ENCODE data around the gene CDKL5. TPM values are rescaled to one million over a fixed set of nuclear protein-coding genes. Genes with fewer than 3 reads are reported as not detected.

Gene CDKL5
- total and polyA plus RNA-seq, 8 donors: 10.6 to 37.6 (median 12.8) TPM

DNA sequence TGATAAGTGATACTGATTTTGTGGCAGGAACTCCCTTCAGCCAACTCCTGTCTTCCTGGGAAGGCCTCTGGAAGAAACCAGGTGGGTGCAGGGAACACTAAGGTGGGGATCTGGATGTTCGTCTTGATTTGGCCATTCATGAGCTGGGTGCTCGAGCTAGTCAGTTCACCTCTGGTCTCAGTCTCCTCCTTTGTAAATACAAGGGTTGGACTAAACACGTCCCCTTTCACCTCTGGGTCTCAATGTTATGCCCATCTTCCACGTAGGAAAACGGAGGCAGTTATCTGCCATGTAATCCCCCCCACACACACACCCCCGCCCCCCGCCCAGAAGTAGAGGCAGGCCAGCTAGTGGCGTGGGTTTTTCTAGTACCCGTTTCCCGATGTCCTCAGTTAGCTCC is 250.6 kb downstream of the CDKL5 start:
- Histone ChIP-seq H3K27me3 (peaks cover 0 to 2% of the 10 kb centered on the region in 2 donors), H3K36me3 (no peaks in the 10 kb centered on the region), H3K27ac (no peak overlapping the region), H3K9me3 (no peaks in the 10 kb centered on the region), H3K4me3 (no peak overlapping the region), H3K4me1 (no peaks in the 10 kb centered on the region)
- TF ChIP-seq, protein P1, sequence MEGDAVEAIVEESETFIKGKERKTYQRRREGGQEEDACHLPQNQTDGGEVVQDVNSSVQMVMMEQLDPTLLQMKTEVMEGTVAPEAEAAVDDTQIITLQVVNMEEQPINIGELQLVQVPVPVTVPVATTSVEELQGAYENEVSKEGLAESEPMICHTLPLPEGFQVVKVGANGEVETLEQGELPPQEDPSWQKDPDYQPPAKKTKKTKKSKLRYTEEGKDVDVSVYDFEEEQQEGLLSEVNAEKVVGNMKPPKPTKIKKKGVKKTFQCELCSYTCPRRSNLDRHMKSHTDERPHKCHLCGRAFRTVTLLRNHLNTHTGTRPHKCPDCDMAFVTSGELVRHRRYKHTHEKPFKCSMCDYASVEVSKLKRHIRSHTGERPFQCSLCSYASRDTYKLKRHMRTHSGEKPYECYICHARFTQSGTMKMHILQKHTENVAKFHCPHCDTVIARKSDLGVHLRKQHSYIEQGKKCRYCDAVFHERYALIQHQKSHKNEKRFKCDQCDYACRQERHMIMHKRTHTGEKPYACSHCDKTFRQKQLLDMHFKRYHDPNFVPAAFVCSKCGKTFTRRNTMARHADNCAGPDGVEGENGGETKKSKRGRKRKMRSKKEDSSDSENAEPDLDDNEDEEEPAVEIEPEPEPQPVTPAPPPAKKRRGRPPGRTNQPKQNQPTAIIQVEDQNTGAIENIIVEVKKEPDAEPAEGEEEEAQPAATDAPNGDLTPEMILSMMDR (IDR thresholded peaks at IDR 0.05): no peak
- DNase-seq (no peak), ATAC-seq (no peak)
- intact Hi-C loops (cut with DNase I): no loop called here

DNA sequence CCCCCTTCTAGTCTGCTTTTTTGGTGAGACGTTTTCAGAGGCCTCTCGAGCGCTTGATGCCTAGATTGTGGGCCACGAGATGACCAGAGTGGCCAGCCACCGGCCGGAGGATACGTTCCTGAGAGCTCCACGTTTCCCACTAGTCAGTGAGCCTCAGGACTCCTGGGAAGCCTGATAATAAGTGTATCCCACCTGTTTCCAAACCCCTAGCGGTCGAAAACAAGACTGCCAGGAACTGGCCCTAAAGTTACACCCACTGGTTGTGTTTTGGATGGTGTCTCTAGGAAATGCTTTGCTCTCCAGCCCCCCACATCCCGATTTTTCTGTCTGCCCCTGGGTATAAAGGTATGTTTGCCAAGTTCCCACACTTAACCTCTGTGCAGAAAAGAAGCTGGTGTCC is 251.1 kb downstream of the CDKL5 start:
- H3K4me1 ChIP-seq: no peaks in the 10 kb centered on the region
- intact Hi-C loops (cut with DNase I): no loop called here
- H3K27ac ChIP-seq: no peak overlapping the region
- ATAC-seq (no peak), DNase-seq (no peak)
- peaks cover 0 to 2% of the 10 kb centered on the region in 2 donors for H3K27me3 ChIP-seq
- H3K9me3 ChIP-seq: no peaks in the 10 kb centered on the region
- no peaks in the 10 kb centered on the region for H3K36me3 ChIP-seq
- H3K4me3 ChIP-seq: no peak overlapping the region
- TF ChIP-seq, protein P1 (IDR thresholded peaks at IDR 0.05): no peak

DNA sequence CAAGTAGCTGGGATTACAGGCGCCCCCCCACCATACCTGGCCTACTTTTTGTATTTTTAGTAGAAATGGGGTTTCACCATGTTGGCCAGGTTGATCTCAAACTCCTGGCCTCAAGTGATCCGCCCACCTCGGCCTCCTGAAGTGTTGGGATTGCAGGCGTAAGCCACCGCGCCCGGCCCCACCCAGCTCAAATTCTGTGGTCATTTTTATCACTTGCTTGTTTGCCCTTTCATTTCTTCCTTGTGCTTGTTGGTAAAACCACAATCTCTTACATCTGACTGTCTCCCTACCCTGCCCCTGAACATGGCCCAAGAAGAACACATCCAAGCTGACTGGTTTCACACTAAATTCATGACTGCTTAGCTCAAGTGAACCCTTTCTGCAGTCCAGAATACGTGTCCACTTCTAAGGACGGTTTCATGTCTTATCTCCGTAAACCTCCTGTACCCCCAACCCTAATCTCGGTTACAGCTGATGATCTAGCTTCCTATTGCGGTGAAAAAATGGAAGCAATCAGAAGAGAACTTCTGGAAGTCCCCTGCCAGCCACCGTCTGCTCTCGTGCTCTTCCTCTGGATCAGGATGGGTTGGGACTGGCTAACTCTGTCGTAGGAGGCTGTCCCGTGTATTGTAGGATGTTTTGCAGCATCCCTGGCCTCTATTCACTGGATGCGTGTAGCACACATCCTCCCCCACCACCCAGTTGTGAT is 251.9 kb downstream of the CDKL5 start:
- no peak overlapping the region for H3K27ac ChIP-seq
- H3K9me3 ChIP-seq: no peaks in the 10 kb centered on the region
- H3K36me3 ChIP-seq: no peaks in the 10 kb centered on the region
- no peak overlapping the region for H3K4me3 ChIP-seq
- no peak for DNase-seq
- ATAC-seq: no peak
- H3K4me1 ChIP-seq: no peaks in the 10 kb centered on the region
- peaks cover 0 to 2% of the 10 kb centered on the region in 2 donors for H3K27me3 ChIP-seq
- TF ChIP-seq, protein P1 (IDR thresholded peaks at IDR 0.05): no peak
- intact Hi-C loops (cut with DNase I): no loop called here

DNA sequence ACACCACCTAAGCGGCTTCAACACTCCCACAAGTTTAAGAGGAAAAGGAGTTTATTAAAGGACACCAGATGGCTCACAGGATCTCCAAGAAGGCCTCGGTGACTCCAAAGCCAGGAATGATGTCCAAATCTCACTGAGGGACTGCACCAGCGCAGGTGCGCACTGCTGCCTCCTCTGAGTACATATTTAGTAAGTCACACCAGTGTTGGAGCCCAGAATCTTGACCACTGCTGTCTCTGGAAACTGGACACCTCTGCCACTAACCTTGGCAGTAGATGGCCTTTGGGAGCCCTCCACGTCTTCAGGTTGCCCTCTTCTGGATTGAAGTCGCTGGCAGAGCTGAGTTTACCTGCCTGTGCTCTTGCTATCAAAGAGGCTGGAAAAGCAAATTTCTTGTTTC is 256.6 kb downstream of the CDKL5 start:
- intact Hi-C loops (cut with DNase I): no loop called here
- DNase-seq (no peak), ATAC-seq (no peak)
- Histone ChIP-seq H3K27ac (no peak overlapping the region), H3K4me1 (peaks cover 0 to 3% of the 10 kb centered on the region in 2 donors), H3K4me3 (no peak overlapping the region), H3K9me3 (no peaks in the 10 kb centered on the region), H3K36me3 (no peaks in the 10 kb centered on the region), H3K27me3 (no peaks in the 10 kb centered on the region)
- TF ChIP-seq, protein P1 (IDR thresholded peaks at IDR 0.05): no peak

DNA sequence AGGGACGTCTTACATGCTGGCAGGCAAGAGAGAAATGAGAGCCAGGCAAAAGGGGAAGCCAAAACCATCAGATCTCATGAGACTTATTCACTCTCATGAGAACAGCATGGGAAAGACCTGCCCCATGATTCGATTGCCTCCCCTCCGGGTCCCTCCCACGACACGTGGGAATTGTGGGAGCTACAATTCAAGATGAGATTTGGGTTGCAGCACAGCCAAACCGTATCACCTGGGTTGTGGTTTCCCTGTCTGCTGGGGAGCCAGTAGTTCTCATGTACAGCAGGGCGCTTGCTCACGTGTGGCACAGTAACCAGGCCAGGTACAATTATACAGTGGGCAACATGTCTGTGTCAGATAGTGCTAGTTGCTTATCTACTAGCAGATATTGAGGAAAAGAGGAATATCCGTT is 257.6 kb downstream of the CDKL5 start:
- no peak for DNase-seq
- Histone ChIP-seq H3K36me3 (no peaks in the 10 kb centered on the region), H3K27me3 (no peaks in the 10 kb centered on the region), H3K27ac (no peak overlapping the region), H3K9me3 (no peaks in the 10 kb centered on the region), H3K4me1 (peaks cover 0 to 6% of the 10 kb centered on the region in 2 donors), H3K4me3 (no peak overlapping the region)
- ATAC-seq: no peak
- intact Hi-C loops (cut with DNase I): no loop called here
- TF ChIP-seq, protein P1 (IDR thresholded peaks at IDR 0.05): no peak

All from left lung (tissue), 10 donors.